A549 (cell line): ENCODE data around the gene HNF4A. TPM values are rescaled to one million over a fixed set of nuclear protein-coding genes. Genes with fewer than 3 reads are reported as not detected.
A peak's percentile ranks its signal among the peaks of the same experiment; 100 is the strongest.

Source experiments
- ATAC-seq, 2 experiments: fragments of 200-7000 bp in 1 of 2; fragments of >200 bp in 1 of 2; cut with Nextera tagmentation in 1 of 2; cut with Tn5 transposase in 1 of 2; 3 replicates each; pipeline versions ENCODE4 v1.8.0 to v1.9.1; 2018 to 2020; ENCODE audit warnings: mild to moderate bottlenecking in 1 of 2, moderate library complexity in 1 of 2
- CTCF ChIA-PET: fragments of 300-600 bp; sonication (Branson Sonifier 250); formaldehyde crosslinking; extraction: SDS; loops from one replicate; lab custom pipeline; 2021; ENCODE audit warnings: antibody characterized with exemption, inconsistent platforms; lab: Yijun Ruan, JAX
- POLR2A ChIA-PET: fragments of 350-600 bp; formaldehyde crosslinking; extraction: SDS; loops from one replicate; lab custom pipeline; 2021; ENCODE audit warnings: antibody characterized with exemption, inconsistent platforms; lab: Yijun Ruan, JAX
- DNase-seq, 2 experiments: peaks; one replicate each; pipeline versions ENCODE4 v3.0.0 to v3.0.0-alpha.2; 2011 to 2016; ENCODE audit warnings: low read depth in 1 of 2, low spot score in 1 of 2
- FAIRE-seq: peaks from 2 replicates; lab custom pipeline; 2011; peaks lifted over from hg19 to GRCh38; lab: Jason Lieb, UNC
- H3K27ac ChIP-seq, 2 experiments: fragments of >200 bp; sonication (Bioruptor Twin); formaldehyde crosslinking; 3 replicates each; pipeline ENCODE4 v1.5.1; 2016 to 2017
- H3K4me1 ChIP-seq: fragments of >200 bp; sonication (Bioruptor Twin); formaldehyde crosslinking; 3 replicates; pipeline ENCODE4 v1.6.1; 2016
- H3K4me2 ChIP-seq: fragments of >200 bp; sonication (Bioruptor Twin); formaldehyde crosslinking; 3 replicates; pipeline ENCODE4 v1.6.1; 2016
- H3K4me3 ChIP-seq: fragments of >200 bp; sonication (Bioruptor Twin); formaldehyde crosslinking; 3 replicates; pipeline ENCODE4 v1.5.1; 2016
- H3K9me3 ChIP-seq: fragments of >200 bp; sonication (Bioruptor Twin); formaldehyde crosslinking; 3 replicates; pipeline ENCODE4 v1.6.1; 2016
- CBX2 ChIP-seq: fragments of 200-600 bp; sonication (generic); IDR thresholded peaks from 2 replicates; pipeline ENCODE4 v1.6.1; 2016; ENCODE audit warnings: low read depth, mild to moderate bottlenecking, borderline replicate concordance
- CHD2 ChIP-seq: fragments of 150-350 bp; IDR thresholded peaks from 2 replicates; pipeline ENCODE4 v1.6.1; 2014; ENCODE audit warnings: low read length; ENCODE audit not compliant: partially characterized antibody
- CHD4 ChIP-seq: fragments of 200-600 bp; sonication (generic); IDR thresholded peaks from 2 replicates; pipeline ENCODE4 v1.6.1; 2016; ENCODE audit warnings: antibody characterized with exemption, mild to moderate bottlenecking, borderline replicate concordance
- FOSL2 ChIP-seq, 2 experiments: fragments of 450-650 bp in 1 of 2; fragments of >200 bp in 1 of 2; sonication (Bioruptor Twin) in 1 of 2; formaldehyde crosslinking; IDR thresholded peaks; 2 replicates each; pipeline versions ENCODE4 v1.5.0 to v1.6.1; 2016 to 2020; ENCODE audit warnings: mild to moderate bottlenecking in 1 of 2, moderate library complexity in 1 of 2
- HDAC2 ChIP-seq: fragments of 200-600 bp; sonication (generic); IDR thresholded peaks from 2 replicates; pipeline ENCODE4 v1.6.1; 2016
- HOXB13 ChIP-seq: fragments of 250-450 bp; sonication (Bioruptor Pico); IDR thresholded peaks from 2 replicates; pipeline ENCODE4 v1.5.0; 2020; ENCODE audit warnings: low read depth, mild to moderate bottlenecking, moderate library complexity
- JUN ChIP-seq, 2 experiments: fragments of >200 bp; sonication (Bioruptor Twin); formaldehyde crosslinking; IDR thresholded peaks; 2 replicates in 1 of 2; 3 replicates in 1 of 2; pipeline ENCODE4 v1.6.1; 2016 to 2017
- JUNB ChIP-seq: fragments of >200 bp; sonication (Bioruptor Twin); formaldehyde crosslinking; IDR thresholded peaks from 2 replicates; pipeline ENCODE4 v1.6.1; 2016
- MAZ ChIP-seq: fragments of 150-350 bp; IDR thresholded peaks from 2 replicates; pipeline ENCODE4 v1.6.1; 2014; ENCODE audit warnings: antibody characterized with exemption, low read depth, low read length, borderline replicate concordance
- NFE2L2 ChIP-seq: fragments of 150-350 bp; conservative IDR thresholded peaks from 2 replicates; pipeline ENCODE4 v1.6.1; 2014; ENCODE audit warnings: low read length
- NPAS2 ChIP-seq: fragments of 250-450 bp; sonication (Bioruptor Pico); IDR thresholded peaks from 2 replicates; pipeline ENCODE4 v1.8.0; 2022; ENCODE audit warnings: mild to moderate bottlenecking, moderate library complexity, borderline replicate concordance
- NR3C1 ChIP-seq: fragments of >200 bp; sonication (Bioruptor Twin); formaldehyde crosslinking; IDR thresholded peaks from 3 replicates; pipeline ENCODE4 v1.6.1; 2017
- POLR2A ChIP-seq: IDR thresholded peaks from 2 replicates; pipeline ENCODE4 v1.6.1; 2012; ENCODE audit warnings: mild to moderate bottlenecking, low read length
- REST ChIP-seq: fragments of 200-600 bp; sonication (generic); IDR thresholded peaks from 2 replicates; pipeline ENCODE4 v1.6.1; 2016; ENCODE audit warnings: antibody characterized with exemption, mild to moderate bottlenecking, moderate library complexity
- RNF2 ChIP-seq: fragments of 200-600 bp; sonication (generic); IDR thresholded peaks from 2 replicates; pipeline ENCODE4 v1.6.1; 2016; ENCODE audit warnings: low read depth, mild to moderate bottlenecking, antibody characterized with exemption, moderate library complexity, borderline replicate concordance
- SREBF2 ChIP-seq: fragments of 450-650 bp; IDR thresholded peaks from 2 replicates; pipeline ENCODE4 v1.6.1; 2014; ENCODE audit warnings: mild to moderate bottlenecking, moderate library complexity
- TFCP2L1 ChIP-seq: fragments of 250-450 bp; sonication (Bioruptor Pico); IDR thresholded peaks from 2 replicates; pipeline ENCODE4 v1.5.0; 2021; ENCODE audit warnings: mild to moderate bottlenecking
- ZSCAN20 ChIP-seq: fragments of 250-450 bp; sonication (Bioruptor Pico); IDR thresholded peaks from 2 replicates; pipeline ENCODE4 v1.8.0; 2022; ENCODE audit warnings: mild to moderate bottlenecking, moderate library complexity
- WGBS: methylation state at CpG from one replicate; pipeline ENCODE4 v1.1.6; 2017; ENCODE audit errors: missing lambda C conversion rate; 5-methylcytosine and 5-hydroxymethylcytosine counted together
- polyA plus RNA-seq, 4 experiments: library from polyadenylated mRNA; depleted of rRNA in 3 of 4; stranded (reverse); fragments of >200 nt; fragmentation: RNase III in 1 of 4; extraction: RNeasy Plus Mini Kit Qiagen cat#74134 plus additional on column Dnase treatment in 1 of 4; gene quantifications; 2 replicates in 3 of 4; 3 replicates in 1 of 4; pipeline ENCODE4 v1.2.3, GENCODE V29; 2011 to 2017
- TF ChIP-seq, protein P1 (sequence below): fragments of >200 bp; sonication (Bioruptor Twin); formaldehyde crosslinking; IDR thresholded peaks from 2 replicates; pipeline ENCODE4 v1.6.1; 2016
- TF ChIP-seq, protein P2 (sequence below): IDR thresholded peaks from 2 replicates; pipeline ENCODE4 v1.6.1; 2012
- TF ChIP-seq, protein P3 (sequence below): fragments of 250-450 bp; sonication (Bioruptor Pico); IDR thresholded peaks from 2 replicates; pipeline ENCODE4 v1.5.0; 2020; ENCODE audit warnings: low read depth, mild to moderate bottlenecking, moderate library complexity

Gene HNF4A
- polyA plus RNA-seq, 2 of the 4 experiments (the other 2 are of a cell fraction): 20.0 to 26.2 TPM

DNA sequence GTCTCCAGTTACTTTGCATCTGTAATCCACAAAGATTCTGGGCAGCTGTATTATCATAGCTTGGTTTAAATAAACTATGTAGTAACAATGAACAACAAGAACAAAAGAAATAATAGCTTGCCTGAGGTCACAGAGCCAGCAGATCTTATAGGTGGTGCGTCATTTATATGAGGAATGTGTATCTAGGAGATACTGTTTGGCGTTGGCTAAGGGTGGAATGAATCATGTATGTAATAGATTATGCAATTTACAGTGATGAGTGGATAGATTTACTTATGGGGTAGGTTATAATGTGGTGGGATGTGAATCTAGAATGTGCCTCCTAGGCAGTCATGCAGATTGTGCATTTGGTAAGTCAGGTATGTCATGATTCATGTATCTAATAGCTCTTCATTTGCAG is 42.8 kb downstream of the HNF4A start (continued):
- TF ChIP-seq FOSL2 (IDR thresholded peaks at IDR 0.05) (peak; percentile 81), FOSL2 (CRISPR knock-in tag; IDR thresholded peaks at IDR 0.05) (peak; percentile 96), NR3C1 (no peak), POLR2A (no peak)

DNA sequence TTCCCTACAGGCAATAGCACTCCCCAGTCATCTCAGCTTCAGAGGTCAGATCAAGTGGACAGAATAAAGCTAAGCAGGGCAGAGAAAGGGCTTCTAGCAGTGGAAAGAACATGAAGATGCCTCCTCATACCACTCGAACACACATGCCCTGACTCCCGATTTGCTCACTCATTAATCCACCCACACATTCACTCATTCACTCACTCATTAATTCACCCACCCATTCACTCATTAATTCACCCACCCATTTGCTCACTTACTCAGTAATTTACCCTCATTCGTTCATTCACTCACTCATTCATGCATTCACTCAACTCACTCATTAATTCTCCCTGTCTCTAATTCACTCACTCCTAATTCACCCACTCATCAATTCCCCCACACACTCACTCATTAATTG is 43.9 kb downstream of the HNF4A start:
- ATAC-seq: no peak
- POLR2A ChIA-PET: no interaction called here
- H3K27ac ChIP-seq: peak overlapping the region; percentile 75 to 86

GRCh38 chr20:44400671-44400969 is 45.1 kb downstream of the HNF4A start:
- H3K4me3 ChIP-seq: no peak overlapping the region
- peaks cover 74% of the 10 kb centered on the region for H3K4me1 ChIP-seq
- DNase-seq (no peak), ATAC-seq (0 out of 6 replicates have a peak, but pooled peaks of 1 of the 2 experiments have one; percentile 3), FAIRE-seq (no peak)
- ChIA-PET CTCF (interaction anchor here (1.3 kb wide), 1 partner anchor 70 kb away, joined by 4 read pairs; no protein-coding TSS in a partner anchor), POLR2A (no interaction called here)
- TF ChIP-seq CBX2 (no peak), ZSCAN20 (CRISPR knock-in tag) (no peak), CHD4 (no peak), REST (no peak), CHD2 (no peak), NPAS2 (CRISPR knock-in tag) (no peak), SREBF2 (no peak), MAZ (no peak), TFCP2L1 (CRISPR knock-in tag) (no peak), JUN (IDR thresholded peaks at IDR 0.05) (no peak), HOXB13 (CRISPR knock-in tag) (no peak), HDAC2 (no peak), NFE2L2 (no peak), RNF2 (no peak), JUNB (no peak)
- TF ChIP-seq, protein P1, sequence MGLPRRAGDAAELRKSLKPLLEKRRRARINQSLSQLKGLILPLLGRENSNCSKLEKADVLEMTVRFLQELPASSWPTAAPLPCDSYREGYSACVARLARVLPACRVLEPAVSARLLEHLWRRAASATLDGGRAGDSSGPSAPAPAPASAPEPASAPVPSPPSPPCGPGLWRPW: no peak
- TF ChIP-seq, protein P2, sequence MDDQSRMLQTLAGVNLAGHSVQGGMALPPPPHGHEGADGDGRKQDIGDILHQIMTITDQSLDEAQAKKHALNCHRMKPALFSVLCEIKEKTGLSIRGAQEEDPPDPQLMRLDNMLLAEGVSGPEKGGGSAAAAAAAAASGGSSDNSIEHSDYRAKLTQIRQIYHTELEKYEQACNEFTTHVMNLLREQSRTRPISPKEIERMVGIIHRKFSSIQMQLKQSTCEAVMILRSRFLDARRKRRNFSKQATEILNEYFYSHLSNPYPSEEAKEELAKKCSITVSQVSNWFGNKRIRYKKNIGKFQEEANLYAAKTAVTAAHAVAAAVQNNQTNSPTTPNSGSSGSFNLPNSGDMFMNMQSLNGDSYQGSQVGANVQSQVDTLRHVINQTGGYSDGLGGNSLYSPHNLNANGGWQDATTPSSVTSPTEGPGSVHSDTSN: no peak
- no peaks in the 10 kb centered on the region for H3K9me3 ChIP-seq
- peak overlapping the region; percentile 76 for H3K4me2 ChIP-seq
- 73% methylated on average over 5 of the region's 5 CpGs for WGBS
- H3K27ac ChIP-seq: peak overlapping the region; percentile 75 to 86

More for the DNA sequence above, 43.9 kb downstream of the HNF4A start:
- Histone ChIP-seq H3K4me3 (no peak overlapping the region), H3K4me2 (peak overlapping the region; percentile 76; the same call in 2 of the 3 replicates), H3K4me1 (peaks cover 86% of the 10 kb centered on the region), H3K9me3 (no peaks in the 10 kb centered on the region)
- CTCF ChIA-PET: interaction anchor here (1.3 to 1.7 kb wide), 5 partner anchors 11 to 182 kb away, joined by 3 to 7 read pairs (median 5); no protein-coding TSS in a partner anchor
- DNase-seq: no peak
- WGBS: 65% methylated on average over 3 of the region's 3 CpGs
- FAIRE-seq: no peak
- TF ChIP-seq, protein P3, sequence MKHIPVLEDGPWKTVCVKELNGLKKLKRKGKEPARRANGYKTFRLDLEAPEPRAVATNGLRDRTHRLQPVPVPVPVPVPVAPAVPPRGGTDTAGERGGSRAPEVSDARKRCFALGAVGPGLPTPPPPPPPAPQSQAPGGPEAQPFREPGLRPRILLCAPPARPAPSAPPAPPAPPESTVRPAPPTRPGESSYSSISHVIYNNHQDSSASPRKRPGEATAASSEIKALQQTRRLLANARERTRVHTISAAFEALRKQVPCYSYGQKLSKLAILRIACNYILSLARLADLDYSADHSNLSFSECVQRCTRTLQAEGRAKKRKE (CRISPR knock-in tag): no peak
